ENCODE results near the gene CD164L2.
"Not testable (repeated sequence)": the region's sequence is repeated elsewhere in the genome, so short reads cannot be mapped to it uniquely, and the experiment has no call there.

CD164L2 gene

GRCh38 chr1:27383039-27383605 is at the start of gene CD164L2:
Gene CD164L2, minus strand, starts transcription at chr1:27383333. Its CDS starts 94 bp downstream, at chr1:27383239.
- DNase-seq = no peak

GRCh38 chr1:27432725-27433124 is 49.6 kb upstream of the CD164L2 start:
- DNase-seq = not testable (repeated sequence)

DNA sequence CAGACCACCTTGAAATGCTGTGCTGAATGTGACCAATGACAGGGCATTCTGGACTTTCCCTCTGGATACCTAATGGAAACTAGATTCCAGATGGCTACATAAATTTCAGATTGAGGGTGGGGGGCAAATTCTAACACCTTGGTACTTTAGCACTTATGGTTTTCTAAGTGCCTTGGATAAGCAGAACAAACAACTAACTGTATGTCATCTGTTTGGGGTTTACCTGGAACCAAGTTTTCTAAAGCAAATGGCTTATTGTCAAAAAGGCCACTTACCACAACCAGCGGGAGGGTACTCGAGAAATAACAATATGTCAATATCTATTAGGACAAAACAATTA is 48.4 kb upstream of the CD164L2 start:
- no peak for DNase-seq

DNA sequence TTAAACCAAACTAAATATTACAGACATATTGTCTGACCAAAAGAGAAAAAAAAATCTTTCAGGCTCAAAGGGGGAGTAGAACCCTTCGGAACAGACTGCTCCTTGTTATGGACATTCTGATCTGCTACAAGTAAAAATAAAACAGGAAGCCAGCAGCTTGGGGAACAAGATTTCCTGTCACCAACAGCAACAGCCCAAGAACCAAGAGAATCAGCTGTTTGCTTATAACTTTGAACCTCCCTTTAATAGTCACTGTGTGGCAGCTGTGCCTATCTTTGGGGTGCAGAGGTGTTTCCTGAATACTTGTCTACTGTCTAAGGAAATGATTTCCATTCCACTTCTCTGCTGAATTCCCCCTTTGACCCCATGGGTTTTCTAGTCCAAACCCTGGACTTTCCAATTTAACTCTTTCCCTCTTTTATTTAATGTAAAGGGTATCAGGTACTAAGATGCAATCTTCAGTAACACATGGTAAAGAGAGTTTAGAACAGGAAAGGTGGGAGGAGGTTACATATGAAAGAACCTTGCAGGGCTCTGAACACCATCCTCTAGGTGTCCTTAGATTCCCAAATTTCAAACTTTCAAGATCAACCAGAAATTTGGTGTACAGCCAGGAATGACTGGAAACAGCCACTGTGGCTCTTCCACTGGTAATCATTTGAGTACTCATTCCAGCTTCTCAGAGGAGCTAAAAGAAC is 47.9 kb upstream of the CD164L2 start:
- peak; percentile 20 for DNase-seq

GRCh38 chr1:27429029-27429425 is 45.9 kb upstream of the CD164L2 start:
- DNase-seq = no peak

DNA sequence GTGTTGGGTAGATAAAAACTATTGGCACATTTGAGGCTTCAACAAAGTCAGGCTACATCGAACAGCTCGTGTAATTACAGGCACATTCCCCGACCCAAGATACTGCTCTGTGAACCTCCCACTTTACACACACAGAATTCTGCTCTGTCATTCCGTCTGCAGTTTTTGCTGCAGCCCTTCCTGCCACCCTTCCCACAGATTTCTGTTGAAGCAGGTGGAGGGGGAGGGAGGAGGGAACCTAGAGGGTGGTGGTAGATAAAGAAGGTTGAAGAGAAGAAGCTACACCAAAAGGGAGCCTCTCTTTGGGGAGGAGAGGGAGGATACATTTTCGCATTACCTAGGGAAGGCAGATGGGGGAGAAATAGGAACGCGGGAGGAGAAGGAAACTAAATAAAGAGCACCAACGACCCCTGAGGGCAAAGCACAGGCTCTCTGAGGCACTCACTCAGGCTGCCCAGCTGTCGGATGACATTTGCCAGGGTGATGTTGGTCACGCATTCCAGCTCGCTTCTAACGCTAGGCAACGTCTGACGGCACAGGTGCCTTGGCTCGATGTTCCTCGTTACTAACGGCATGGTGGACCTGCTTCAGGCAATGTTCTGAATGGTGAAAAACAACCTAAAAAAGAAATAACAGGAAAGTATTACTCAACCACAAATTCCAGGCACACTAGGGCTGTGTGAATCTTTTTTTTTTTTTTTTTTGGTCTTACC is 45.3 kb upstream of the CD164L2 start:
- DNase-seq = no peak

DNA sequence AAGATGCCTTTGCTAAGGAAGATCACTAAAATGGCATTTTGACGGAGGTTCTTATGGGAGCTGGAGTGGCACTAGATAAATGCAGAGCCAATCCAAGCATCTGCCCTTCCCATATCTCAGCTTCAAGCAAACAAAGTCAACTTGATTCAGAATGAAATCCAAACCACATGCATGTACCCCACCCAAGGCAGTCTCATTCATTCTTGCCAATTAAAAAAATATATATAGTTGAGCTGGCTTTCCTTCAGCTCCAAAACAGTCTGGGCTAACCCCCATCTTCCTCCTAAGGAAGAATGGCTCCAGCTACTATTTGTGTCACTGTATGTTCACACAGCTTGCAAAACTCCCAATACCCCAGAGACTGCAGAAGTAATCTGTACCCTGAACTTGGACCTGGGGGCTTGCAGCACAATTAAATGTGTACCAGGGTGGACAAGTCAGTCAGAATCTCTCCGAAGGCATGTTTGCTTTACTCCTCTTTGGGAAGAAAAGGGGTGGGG is 44.7 kb upstream of the CD164L2 start:
- no peak for DNase-seq

DNA sequence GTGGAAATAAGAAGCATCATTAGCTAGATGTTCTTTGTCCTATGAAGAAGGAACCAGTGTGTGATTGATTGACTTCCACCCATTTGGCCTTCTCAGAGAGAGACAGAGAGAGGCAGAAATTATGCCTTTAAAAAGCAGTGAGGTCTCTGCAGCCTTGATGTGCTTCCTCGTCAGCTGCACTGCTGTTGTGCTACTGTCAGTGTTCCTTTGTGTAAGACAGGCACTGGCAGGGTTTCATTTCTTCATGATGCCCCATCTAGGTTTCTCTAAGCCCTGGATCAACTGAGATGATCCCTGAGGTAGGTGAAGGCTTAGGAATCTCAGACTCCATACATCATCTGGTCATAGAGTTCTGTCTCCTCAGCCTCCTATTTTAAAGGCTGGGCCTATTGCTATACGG is 44.2 kb upstream of the CD164L2 start:
- DNase-seq = no peak

DNA sequence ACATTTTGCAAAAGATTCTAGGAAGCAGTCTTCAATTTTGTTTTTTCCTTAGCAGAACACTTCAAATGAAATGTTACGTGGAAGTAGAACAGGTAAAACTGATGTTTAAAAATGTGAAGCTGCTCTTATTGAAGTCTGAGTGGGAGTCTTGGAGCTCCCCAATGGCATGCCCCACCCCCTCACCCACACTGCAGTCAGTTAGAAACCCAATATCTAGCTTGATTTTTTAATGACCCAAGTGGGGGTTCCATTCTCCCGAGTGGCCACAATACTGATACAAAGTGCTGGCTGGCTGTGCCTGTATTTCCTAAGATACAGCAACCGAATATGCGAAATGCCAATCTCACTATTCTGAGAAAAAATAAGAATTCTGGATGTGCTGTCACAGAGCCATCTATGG is 40.6 kb upstream of the CD164L2 start:
- DNase-seq = no peak

DNA sequence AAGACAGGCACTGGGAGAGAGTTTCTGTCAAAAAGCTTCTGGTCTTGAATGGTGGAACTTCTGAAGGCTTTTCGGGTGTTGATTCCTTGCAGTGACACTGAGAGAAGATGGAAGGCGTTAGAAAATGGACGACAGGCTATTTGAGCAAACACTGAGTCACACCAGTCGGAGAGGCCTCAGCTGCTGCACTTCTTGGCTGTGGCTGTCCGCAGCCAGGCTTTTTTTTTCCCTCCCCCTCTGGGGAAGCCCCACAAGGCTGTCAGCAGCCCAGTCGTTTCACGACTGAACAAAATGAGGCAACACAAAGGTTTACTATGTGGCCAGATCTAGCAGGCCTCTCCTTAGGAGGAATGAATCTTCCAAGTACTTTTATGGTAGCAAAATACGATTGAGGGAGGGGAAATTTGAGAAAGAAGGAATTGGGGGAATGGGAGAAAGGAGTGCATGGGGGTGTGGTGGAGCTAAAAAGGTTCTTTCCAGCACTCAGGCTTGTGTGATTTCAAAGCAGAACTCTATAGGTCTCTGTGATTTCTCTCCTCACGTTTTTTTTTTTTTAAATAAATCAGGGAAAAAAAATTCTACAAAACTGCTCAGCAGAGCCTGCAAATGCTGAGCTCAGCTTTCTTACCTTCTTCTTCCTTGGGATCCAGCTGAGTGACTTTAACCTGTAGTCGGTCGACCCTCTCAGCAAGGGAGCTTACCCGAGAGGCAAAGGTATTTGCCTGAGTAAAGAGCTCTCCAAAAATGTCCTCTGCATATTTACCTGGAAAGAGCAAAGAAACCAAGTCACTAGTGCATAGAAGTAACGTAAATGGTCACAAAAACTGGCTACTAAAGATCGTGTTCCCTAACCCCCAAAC is 35.4 kb upstream of the CD164L2 start:
- peak; percentile 28 for DNase-seq

DNA sequence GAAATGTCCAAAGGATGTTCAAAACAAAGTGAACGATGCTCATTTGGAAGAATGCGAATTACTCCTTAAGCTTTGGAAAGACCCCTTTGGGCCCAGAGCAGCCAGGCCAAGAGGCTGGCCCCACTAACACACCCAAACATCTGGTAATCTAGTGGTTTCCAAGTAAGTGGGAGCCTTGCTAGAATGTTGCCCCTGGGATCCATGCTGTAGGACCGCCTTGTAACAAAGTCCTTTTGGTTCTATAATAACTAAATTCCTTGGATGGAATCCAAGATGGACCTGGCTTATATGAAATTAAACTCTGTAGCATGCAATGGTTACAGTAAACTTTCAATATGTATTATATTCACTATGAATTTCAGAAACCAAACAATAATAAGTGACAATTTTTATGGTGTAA is 34.6 kb upstream of the CD164L2 start:
- no peak for DNase-seq

GRCh38 chr1:27416387-27417111 is 33.4 kb upstream of the CD164L2 start:
- DNase-seq = peak; percentile 64

DNA sequence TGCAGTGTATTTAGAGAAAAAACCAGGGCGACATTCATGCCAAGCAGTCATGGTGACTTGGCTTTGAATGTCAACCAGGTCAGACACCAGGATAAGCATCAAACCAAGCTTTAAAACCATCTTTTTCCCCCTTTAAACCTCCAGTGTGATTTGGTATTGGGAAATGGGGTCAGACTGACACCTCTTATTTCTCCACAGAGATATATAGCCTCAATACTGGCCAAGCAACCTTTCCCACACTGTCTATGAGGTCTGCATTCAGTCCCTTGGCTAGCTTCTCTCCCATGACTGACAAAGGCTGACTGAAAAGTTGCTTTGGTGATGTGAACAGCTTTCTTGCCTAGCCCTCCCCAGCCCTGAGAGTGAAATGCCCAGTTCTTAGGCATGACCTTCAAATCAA is 31.0 kb upstream of the CD164L2 start:
- no peak for DNase-seq

DNA sequence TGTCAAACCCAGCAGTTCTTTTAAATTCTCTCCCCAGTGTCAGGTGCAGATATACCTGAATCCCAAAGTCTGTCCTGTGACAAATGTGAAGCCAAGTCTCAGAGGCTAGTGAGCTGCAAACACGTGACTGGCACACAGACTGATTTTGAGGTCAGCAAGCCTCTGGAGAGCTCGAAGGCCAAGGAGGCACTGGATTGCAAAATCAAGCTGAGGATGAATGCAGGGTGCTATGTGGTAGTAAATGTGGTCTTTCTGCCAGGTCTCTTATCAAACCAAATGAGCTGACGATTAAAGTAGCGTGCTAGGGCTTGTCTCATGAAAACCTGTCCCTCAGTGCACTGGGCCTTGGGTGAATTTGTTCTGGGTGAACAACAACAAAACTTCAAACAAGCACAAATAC is 29.9 kb upstream of the CD164L2 start:
- no peak for DNase-seq

DNA sequence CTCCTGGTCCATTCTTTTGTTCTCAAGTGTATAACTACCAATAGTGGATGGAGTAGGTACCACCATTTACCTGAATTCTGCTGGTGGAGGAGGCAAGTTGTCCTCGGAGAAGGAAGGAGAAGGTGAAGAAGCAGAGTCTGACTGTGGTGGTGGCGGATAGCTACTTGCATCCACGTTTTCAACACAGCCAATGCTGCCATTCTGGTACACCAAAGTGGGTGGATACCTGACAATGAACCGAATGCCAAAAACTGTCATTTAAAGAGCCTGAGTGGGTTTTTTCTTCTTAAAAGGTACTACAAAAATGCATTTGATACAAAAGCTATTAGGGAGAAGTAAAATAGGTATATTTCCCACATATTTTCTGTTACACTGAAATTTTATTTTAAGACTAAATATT is 29.4 kb upstream of the CD164L2 start:
- DNase-seq = no peak

DNA sequence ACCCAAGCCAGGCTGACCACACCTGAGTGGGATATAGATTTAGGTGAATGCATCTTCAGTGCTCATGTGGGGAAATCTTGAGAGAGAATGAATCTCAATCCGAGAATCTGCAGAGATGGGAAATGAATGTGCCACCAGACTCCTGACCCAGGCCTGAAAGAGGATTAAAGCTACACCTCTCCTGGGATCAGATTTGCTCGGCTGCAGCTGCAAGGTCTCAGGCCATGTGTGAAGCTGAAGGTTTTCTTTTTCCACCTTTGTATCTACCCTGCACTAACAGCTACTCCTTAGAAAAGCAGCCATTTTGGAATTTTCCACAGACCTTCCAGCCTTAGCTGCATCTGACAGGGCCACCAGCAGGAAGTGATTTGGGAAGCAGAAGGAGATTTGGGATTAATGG is 27.6 kb upstream of the CD164L2 start:
- DNase-seq = no peak

DNA sequence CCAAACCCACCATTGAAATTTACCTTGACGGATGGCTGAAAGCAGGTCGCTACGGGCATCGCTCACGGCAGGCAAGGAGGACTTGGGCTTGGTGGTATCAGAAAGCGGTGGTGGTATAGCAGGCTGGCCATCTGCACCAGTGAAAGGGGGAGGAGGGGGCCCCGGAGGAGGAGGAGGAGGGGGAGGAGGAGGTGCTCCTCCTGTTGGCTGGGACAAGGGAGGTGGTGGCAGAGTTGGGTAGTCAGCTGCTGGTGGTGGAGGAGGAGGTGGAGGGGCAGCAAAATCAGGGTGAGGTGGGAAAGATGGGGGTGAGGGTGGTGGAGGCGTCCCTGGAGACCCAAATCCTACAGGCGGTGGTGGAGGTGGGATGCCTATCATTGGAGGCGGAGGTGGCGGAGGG is 26.5 kb upstream of the CD164L2 start:
- no peak for DNase-seq

GRCh38 chr1:27408151-27408550 is 25.0 kb upstream of the CD164L2 start:
- DNase-seq = no peak

DNA sequence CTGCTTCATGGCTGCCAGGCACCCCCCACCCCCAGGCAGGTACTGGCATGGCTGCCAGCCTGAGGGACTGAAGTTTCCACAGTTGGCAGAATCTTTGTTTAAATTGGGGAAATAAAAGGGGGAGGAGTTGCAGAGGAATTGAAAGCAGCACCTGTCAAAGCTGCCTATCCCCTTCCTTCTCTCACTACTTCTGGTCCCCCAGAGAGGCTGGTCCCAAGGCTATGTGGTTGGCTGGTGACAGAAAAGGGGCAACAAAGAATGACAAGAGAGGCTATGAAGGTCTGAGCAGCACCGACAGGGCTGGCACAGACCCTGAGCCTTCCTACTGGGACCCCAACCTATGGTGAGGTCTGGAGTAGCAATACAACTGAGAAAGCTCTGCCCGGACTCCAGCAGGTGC is 23.7 kb upstream of the CD164L2 start:
- not testable (repeated sequence) for DNase-seq

DNA sequence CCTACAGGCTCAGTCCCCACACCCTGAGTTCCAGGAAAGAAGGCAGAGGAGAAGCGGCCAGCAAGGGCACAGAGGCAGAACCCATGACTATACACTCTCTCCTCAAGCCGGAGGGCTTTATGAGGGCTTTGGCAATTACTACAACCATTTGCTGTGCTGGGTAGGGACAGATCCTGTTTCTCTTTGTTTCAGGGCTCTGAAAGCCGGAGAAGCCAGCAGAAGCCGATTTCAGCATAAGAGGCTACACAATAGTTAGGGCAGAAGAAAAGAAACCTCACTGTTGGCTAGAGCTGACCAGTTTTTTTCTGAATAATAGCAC is 23.2 kb upstream of the CD164L2 start:
- no peak for DNase-seq

- DNase-seq = not testable (repeated sequence)
Observed at GRCh38 chr1:27405598-27406361, 22.6 kb upstream of the CD164L2 start.

GRCh38 chr1:27405074-27405473 is 21.9 kb upstream of the CD164L2 start:
- DNase-seq = no peak

Data from CD4-positive, alpha-beta T cell treated with Interferon gamma for 1 hour (primary cell).